HUES64 (cell line): ENCODE results near the gene UST.
"Not testable (repeated sequence)": the region's sequence is repeated elsewhere in the genome, so short reads cannot be mapped to it uniquely, and the experiment has no call there.

Experiments used
- H3K27ac ChIP-seq: 2 replicates; pipeline ENCODE4 v1.7.0; 2013; ENCODE audit warnings: low read depth, low read length, inconsistent platforms
- H3K27me3 ChIP-seq: 2 replicates; pipeline ENCODE4 v1.6.1; 2013; ENCODE audit warnings: mild to moderate bottlenecking, low read length; ENCODE audit not compliant: insufficient read depth
- H3K36me3 ChIP-seq: 2 replicates; pipeline ENCODE4 v1.6.1; 2013; ENCODE audit warnings: mild to moderate bottlenecking, low read length; ENCODE audit not compliant: insufficient read depth
- H3K4me1 ChIP-seq: 2 replicates; pipeline ENCODE4 v1.6.1; 2013; ENCODE audit warnings: mild to moderate bottlenecking, low read length, moderate library complexity; ENCODE audit not compliant: insufficient read depth
- H3K4me3 ChIP-seq: 2 replicates; pipeline ENCODE4 v1.5.1; 2013; ENCODE audit warnings: mild to moderate bottlenecking, low read length, moderate library complexity
- H3K9ac ChIP-seq: 2 replicates; pipeline ENCODE4 v1.6.1; 2013; ENCODE audit warnings: mild to moderate bottlenecking, low read depth, low read length
- H3K9me3 ChIP-seq: 2 replicates; pipeline ENCODE4 v1.6.1; 2013; ENCODE audit warnings: low read depth, low read length; ENCODE audit not compliant: insufficient read depth
- WGBS: fragments of 150-250, 120-280 bp; methylation state at CpG from one replicate; pipeline ENCODE4 v1.1.7; 2013; ENCODE audit warnings: missing lambda C conversion rate; 5-methylcytosine and 5-hydroxymethylcytosine counted together

UST gene

DNA sequence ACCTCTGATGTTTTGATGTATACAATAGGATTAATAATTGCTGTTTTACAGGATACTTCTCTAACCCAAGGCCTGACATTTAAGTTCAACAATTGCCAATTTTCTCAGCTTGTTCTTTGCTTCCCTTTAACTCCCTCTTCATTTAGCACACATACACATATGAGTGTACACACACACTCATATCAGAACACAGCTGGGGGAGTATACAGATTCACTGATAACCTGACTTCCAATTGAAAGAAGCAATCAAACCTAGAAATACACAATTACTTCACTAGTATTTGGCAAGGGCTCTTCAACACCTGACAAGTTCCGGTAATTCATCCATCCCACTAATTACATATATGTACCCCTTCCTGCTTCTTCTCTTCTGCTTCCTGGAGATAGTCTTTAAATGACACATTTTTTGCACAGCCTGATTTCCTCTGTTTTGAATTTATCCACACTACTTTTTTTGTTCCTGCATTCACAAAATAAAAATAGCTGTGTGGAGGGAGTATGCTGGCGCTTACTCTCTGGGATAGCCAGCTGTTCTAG is 11.2 kb downstream of the UST start:
- no peak overlapping the region for H3K27ac ChIP-seq
- H3K9ac ChIP-seq = no peak overlapping the region
- 67% methylated on average over 2 of the region's 2 CpGs for WGBS
- H3K4me3 ChIP-seq = no peak overlapping the region
- H3K27me3 ChIP-seq = no peaks in the 10 kb centered on the region
- no peaks in the 10 kb centered on the region; the same call in 1 of the 2 replicates for H3K36me3 ChIP-seq
- no peaks in the 10 kb centered on the region for H3K9me3 ChIP-seq
- H3K4me1 ChIP-seq = peaks cover 42% of the 10 kb centered on the region

DNA sequence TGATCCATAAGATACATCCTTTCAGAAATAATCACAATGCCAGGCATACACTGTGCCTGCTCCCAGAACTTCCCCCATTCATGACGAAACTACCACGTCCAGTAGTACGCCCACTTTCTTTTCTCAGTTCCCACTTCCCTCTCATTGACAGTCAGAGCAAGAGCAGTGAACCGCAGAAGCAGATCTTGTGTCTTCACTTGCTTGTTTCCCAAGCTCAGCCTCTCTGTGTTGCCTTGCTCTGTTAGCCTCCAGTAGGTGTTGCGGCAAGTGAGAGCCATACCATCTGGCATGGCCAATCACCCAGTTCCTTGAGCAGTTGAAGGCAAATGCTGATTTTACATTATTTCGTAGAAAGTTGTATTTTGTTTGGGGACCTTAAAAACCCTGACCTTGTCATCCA is 11.7 kb downstream of the UST start:
- 90% methylated on average over 6 of the region's 6 CpGs for WGBS
- Histone ChIP-seq H3K9ac (no peak overlapping the region), H3K4me3 (no peak overlapping the region), H3K9me3 (no peaks in the 10 kb centered on the region), H3K4me1 (peaks cover 45% of the 10 kb centered on the region), H3K36me3 (no peaks in the 10 kb centered on the region; the same call in 1 of the 2 replicates), H3K27me3 (no peaks in the 10 kb centered on the region), H3K27ac (no peak overlapping the region)

- peaks cover 46% of the 10 kb centered on the region for H3K4me1 ChIP-seq
Observed at GRCh38 chr6:148760258-148760534, 13.4 kb downstream of the UST start.

DNA sequence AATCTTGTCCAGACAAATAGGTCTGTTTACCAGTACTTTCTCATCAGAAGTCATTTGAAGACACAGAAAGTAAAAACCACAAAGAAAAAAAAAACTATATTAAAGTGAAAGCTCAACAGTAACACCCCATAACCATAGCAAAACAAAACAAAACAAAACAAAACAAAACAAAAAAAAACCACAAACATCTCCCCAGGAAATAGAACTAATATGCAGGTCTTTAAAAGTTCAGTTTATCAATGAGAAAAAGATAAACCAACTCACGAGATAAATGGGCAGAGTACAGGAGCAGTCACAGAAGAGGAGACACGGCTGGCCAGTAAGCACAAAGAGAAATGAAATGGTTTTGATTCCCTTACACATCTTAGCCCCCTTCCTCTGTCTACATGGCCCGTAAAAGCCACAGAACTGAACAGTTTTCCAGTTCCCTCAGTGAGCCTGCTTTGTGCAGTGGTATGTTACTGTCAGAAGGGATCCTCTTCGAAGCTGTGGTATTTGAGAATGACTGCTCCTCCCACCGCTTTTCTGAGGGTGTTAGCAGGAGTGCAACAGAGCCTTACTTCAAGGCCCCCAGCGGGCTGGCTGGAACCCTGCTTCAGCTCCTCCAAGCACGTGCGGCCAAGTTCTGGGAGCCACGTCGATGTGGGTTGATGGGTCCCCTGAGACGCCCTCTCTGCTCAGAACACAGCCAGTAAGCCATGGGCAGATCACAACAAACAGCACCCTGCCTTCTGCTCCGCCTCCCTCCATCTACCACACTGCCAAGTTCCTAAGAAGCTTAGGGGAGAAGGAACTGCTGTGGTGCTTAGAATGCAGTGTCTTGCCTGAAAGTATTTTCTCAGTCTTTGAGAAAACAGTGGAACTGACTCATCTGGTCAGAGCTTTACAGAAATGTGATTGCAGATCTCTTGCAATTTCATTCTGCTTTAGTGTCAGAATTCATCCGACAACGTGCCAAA is 14.0 kb downstream of the UST start:
- peaks cover 47% of the 10 kb centered on the region for H3K4me1 ChIP-seq
- no peak overlapping the region for H3K4me3 ChIP-seq
- H3K27me3 ChIP-seq = no peaks in the 10 kb centered on the region
- peak overlapping the region; percentile 43; the same call in 1 of the 2 replicates for H3K27ac ChIP-seq
- no peaks in the 10 kb centered on the region for H3K9me3 ChIP-seq
- no peak overlapping the region for H3K9ac ChIP-seq
- WGBS = 37% methylated on average over 13 of the region's 14 CpGs
- no peaks in the 10 kb centered on the region; the same call in 1 of the 2 replicates for H3K36me3 ChIP-seq

More at GRCh38 chr6:148760258-148760534, 13.4 kb downstream of the UST start:
- H3K36me3 ChIP-seq = no peaks in the 10 kb centered on the region; the same call in 1 of the 2 replicates
- no peak overlapping the region for H3K27ac ChIP-seq
- no peaks in the 10 kb centered on the region for H3K27me3 ChIP-seq
- no peaks in the 10 kb centered on the region for H3K9me3 ChIP-seq
- no peak overlapping the region for H3K4me3 ChIP-seq
- no peak overlapping the region for H3K9ac ChIP-seq
- 57% methylated on average over 1 of the region's 1 CpG for WGBS

- Histone ChIP-seq H3K9me3 (no peaks in the 10 kb centered on the region), H3K36me3 (no peaks in the 10 kb centered on the region; the same call in 1 of the 2 replicates), H3K27ac (peak overlapping the region; percentile 43; the same call in 1 of the 2 replicates), H3K9ac (no peak overlapping the region), H3K4me1 (peaks cover 52% of the 10 kb centered on the region), H3K27me3 (no peaks in the 10 kb centered on the region), H3K4me3 (no peak overlapping the region)
- 74% methylated on average over 8 of the region's 8 CpGs for WGBS
Observed at GRCh38 chr6:148761527-148762011, 14.7 kb downstream of the UST start.

- H3K27ac ChIP-seq = no peak overlapping the region
Observed at GRCh38 chr6:148762231-148762630, 15.4 kb downstream of the UST start.

DNA sequence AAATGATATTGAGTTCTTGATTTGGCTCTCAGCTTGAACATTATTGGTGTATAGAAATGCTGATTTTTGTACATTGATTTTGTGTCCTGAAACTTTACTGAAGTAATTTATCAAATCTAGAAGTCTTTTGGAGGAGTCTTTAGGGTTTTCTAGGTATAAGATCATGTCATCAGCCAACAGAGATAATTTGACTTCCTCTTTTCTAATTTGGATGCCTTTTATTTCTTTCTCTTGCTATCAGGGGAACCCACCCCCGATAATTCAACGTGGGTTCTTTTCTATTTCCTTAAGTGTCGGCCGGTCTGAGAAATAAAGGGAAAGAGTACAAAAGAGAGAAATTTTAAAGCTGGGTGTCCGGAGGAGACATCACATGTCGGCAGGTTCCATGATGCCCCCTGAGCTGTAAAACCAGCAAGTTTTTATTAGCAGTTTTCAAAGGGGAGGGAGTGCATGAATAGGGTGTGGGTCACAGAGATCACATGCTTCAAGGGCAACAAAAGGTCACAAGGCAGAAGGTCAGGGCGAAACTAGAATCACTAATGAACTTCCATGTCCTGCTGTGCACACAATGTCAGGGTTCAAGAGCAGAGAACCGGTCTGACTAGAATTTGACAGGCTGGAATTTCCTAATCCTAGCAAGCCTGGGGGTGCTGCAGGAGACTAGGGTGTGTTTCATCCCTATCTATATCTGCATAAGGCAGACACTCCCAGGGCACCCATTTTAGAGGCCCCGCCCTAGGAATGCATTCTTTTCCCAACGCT is 17.6 kb downstream of the UST start:
- 86% methylated on average over 10 of the region's 10 CpGs for WGBS
- not testable (repeated sequence) for H3K9ac ChIP-seq

More at GRCh38 chr6:148762231-148762630, 15.4 kb downstream of the UST start:
- no peak overlapping the region for H3K9ac ChIP-seq
- peaks cover 58% of the 10 kb centered on the region for H3K4me1 ChIP-seq
- whole genome bisulfite sequencing = 83% methylated on average over 1 of the region's 1 CpG
- no peak overlapping the region for H3K4me3 ChIP-seq
- H3K36me3 ChIP-seq = no peaks in the 10 kb centered on the region; the same call in 1 of the 2 replicates
- no peaks in the 10 kb centered on the region for H3K9me3 ChIP-seq
- no peaks in the 10 kb centered on the region for H3K27me3 ChIP-seq

DNA sequence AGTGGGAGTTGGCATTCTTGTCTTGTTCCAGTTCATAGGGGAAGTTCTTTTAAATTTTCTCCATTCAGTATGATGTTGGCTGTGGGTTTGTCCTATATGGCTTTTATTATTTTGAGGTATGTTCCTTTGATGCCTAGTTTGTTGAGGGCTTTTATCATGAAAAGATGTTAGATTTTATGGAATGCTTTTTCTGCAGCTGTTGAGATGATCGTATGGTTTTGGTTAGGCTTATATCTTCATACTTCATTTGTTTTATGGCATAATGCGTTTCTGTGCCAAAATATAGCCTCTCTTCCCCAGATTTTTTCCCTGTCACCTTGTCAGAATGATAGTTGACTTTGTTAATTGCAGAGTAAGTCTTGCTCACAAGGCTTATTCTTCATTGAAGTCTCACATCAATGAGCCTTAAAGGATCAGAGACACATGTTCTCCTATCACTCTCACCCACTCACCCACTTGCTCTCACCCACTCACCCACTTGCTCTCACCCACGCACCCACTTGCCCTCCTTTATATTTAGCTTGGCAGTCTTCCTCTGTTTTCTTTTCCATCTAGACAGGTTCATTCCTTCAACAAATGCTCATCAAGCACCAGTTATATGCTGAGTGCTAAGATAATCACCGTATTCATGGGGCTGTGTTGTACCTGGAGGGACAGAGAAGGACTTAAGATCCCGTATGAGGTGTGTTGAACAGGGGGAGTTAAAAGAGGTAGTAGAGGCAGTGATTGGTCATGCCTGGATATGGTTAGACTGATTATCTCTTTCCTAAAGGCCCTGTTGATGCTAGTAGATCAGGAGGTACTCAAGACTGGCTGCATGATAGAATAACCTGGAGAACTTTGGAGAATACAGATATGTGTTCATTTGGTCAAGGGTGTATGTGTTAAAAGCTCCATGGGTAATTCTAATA is 19.3 kb downstream of the UST start:
- Histone ChIP-seq H3K9me3 (no peaks in the 10 kb centered on the region), H3K9ac (no peak overlapping the region), H3K4me3 (no peak overlapping the region), H3K36me3 (no peaks in the 10 kb centered on the region), H3K27me3 (no peaks in the 10 kb centered on the region), H3K4me1 (peaks cover 73% of the 10 kb centered on the region), H3K27ac (no peak overlapping the region)
- 81% methylated on average over 5 of the region's 5 CpGs for WGBS

More for the DNA sequence above, 17.6 kb downstream of the UST start:
- Histone ChIP-seq H3K4me1 (peaks cover 75% of the 10 kb centered on the region), H3K27ac (peak overlapping the region; percentile 40; the same call in 1 of the 2 replicates)
- H3K4me3 ChIP-seq, H3K27me3 ChIP-seq, H3K9me3 ChIP-seq, H3K36me3 ChIP-seq: not testable (repeated sequence)

DNA sequence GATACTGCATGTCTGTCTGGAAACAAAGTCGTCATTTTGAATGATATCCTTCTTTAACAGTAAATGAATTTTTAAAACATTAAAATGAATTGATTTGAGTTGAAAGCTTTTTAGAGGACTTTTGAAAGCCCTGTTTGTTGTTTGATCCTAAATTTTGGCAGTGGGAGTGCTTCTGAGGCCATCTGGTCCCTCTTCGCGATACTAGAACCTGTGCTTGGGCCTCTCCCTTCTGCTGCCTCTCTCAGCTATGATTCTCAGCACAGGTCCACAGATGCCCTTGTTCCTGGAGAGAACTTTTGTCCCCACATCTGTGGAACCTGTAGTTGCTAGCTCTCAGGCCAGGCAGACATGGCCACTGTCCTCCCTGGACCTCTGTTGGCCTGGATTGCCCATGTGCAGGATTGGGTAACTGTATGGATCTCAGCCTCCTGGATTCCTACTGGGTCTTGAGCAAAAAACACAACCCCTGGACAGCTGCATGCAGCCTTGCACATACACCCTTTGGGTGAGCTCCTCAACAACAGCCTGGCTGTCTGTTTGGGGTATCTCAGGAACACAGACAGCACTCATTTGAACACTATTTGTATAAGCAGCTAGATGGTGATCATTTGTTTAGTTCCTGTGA is 21.9 kb downstream of the UST start:
- H3K4me1 ChIP-seq = peaks cover 51% of the 10 kb centered on the region
- H3K9me3 ChIP-seq = no peaks in the 10 kb centered on the region
- H3K27me3 ChIP-seq = no peaks in the 10 kb centered on the region
- peak overlapping the region; percentile 5; the same call in 1 of the 2 replicates for H3K27ac ChIP-seq
- H3K4me3 ChIP-seq = no peak overlapping the region
- no peaks in the 10 kb centered on the region for H3K36me3 ChIP-seq
- no peak overlapping the region for H3K9ac ChIP-seq
- 87% methylated on average over 2 of the region's 3 CpGs for WGBS
